AG09309 (cell line): ENCODE data around the gene TMEM108.
"Not testable (repeated sequence)": the region's sequence is repeated elsewhere in the genome, so short reads cannot be mapped to it uniquely, and the experiment has no call there.

Experiments
- DNase-seq: peaks from one replicate; pipeline ENCODE4 v3.0.0-alpha.2; 2010; ENCODE audit warnings: low read depth
- H3K4me3 ChIP-seq: 2 replicates; pipeline ENCODE4 v1.5.1; 2011; ENCODE audit warnings: mild to moderate bottlenecking, low read depth, low read length, moderate library complexity; ENCODE audit not compliant: control insufficient read depth
- CTCF ChIP-seq: IDR thresholded peaks from 2 replicates; pipeline ENCODE4 v1.5.1; 2011; ENCODE audit warnings: mild to moderate bottlenecking, low read depth, low read length, inconsistent platforms; ENCODE audit not compliant: insufficient read depth, control insufficient read depth; ENCODE audit errors: missing control alignments

The TMEM108 gene

DNA sequence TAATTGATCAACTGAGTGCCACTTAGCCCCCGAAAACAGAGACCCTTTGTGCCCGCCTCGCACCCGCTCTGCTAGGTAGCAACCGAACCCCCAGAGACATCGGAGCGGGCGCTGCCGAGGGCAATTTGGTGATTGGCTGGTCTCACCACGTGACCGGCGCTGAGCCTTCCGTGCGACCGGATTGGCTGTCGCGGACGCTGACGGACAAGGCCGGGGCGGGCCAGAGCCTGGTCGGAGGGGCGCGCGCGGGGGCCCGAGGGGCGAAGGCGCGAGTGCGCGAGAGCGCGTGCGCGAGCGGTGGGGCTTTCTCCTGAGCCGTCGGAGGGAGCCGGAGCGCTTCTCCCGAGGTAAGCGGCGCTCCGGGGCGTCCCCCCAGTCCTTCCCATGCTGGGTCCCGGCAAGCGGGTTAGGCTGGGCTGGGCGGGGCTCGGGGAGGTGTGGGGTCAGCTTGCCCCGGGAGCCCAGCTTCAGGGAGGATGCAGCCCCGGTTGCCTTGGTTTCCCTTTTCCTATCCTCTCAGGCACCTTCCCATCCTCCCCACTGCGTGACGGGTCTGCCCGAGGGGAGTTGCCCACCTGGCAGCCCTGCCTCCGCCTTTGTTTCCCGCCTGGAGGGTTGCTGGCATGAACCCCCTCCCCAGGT lies at the start of gene TMEM108:
TMEM108 (plus strand) TSS at position 303 of the 642 bp plus-strand sequence.
- TF ChIP-seq CTCF: no peak
- H3K4me3 ChIP-seq: peak within 1 kb of the TSS; percentile 54
- DNase-seq: no peak

DNA sequence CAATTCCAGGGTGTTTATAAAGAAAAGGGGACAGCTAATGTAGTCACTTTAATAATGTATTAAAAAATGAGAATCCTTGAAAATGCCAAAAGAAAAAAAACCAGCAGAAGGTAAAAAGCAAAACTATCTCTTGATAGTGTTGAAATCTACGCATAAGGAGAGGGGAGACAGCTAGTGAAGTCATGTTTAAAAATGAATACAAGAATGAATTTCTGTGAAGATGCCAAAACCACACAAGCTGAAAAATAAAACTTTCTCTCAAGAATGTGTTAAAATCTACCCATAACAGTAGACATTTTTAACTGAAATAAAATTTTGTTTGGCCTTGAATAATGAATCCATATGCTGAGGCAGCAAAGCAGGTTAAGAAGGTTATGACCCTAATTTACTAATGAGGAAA lies 42.2 kb upstream of the TMEM108 start:
- no peak for DNase-seq
- TF ChIP-seq CTCF: no peak

GRCh38 chr3:132997404-132998185 lies 40.6 kb upstream of the TMEM108 start:
- H3K4me3 ChIP-seq: no peak overlapping the region
- no peak for DNase-seq
- no peak for TF ChIP-seq CTCF

More for the DNA sequence above, 42.2 kb upstream of the TMEM108 start:
- H3K4me3 ChIP-seq: no peak overlapping the region

- DNase-seq: not testable (repeated sequence)
Observed at GRCh38 chr3:133005032-133005431, 33.2 kb upstream of the TMEM108 start.

DNA sequence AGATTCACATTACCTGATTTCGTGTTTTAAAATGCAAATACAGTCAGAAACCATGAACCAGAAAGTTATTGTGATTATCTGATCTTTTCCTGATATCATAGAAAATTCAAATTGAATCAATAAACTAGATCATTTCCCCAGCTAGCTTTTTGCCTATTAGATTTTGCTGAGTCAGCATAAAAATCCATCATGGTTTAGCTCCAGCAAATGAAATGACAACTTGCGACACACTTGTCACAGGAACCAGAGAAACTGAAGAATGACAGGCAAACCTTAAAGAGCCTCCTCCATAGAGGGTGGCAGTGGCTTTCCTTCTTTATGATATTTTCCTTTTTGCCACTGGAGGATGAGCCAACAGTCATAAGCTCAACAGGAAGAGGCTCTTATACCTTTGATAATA lies 30.6 kb upstream of the TMEM108 start:
- DNase-seq: no peak
- no peak for TF ChIP-seq CTCF
- no peak overlapping the region for H3K4me3 ChIP-seq

More at GRCh38 chr3:133005032-133005431, 33.2 kb upstream of the TMEM108 start:
- H3K4me3 ChIP-seq: not testable (repeated sequence)

DNA sequence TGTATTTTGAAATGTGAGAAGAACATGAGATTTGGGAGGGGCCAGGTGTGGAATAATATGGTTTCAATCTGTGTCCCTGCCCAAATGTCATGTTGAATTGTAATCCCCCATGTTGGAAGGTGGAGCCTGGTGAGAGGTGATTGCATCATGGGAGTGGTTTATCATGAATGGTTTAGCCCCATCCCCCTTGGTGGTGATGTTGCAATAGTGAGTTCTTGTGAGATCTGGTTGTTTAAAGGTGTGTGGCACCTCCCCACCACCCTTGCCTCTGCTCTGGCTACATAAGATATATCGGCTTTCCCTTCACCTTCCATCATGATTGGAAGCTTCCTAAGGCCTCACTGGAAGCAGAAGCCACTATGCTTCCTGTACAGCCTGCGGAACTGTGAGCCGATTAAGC lies 23.9 kb upstream of the TMEM108 start:
- no peak for DNase-seq
- no peak for TF ChIP-seq CTCF
- no peak overlapping the region for H3K4me3 ChIP-seq

DNA sequence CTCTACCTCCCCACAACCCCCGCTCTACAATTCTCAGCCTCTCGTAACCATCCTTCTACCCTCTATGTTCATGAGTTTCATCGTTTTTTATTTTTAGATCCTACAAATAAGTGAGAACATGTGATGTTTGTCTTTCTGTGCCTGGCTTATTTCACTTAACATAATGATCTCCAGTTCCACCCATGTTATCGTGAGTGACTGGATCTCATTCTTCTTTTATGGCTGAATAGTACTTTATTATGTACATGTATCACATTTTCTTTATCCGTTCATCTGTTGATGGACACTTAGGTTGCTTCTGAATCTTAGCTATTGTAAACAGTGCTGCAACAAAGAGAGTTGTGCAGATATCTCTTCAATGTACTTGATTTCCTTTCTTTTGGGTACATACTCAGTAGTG lies 22.6 kb upstream of the TMEM108 start:
- DNase-seq, H3K4me3 ChIP-seq: not testable (repeated sequence)
